ENCODE measurements around the gene ACIN1. TPM values are rescaled to one million over a fixed set of nuclear protein-coding genes. Genes with fewer than 3 reads are reported as not detected.
A peak's percentile ranks its signal among the peaks of the same experiment; 100 is the strongest.

Gene ACIN1
- total and polyA plus RNA-seq, 9 of the 15 experiments (the other 6 are each of a cell fraction or from before 2014, with no cell fraction given), result 5.0 to 196 (median 129) TPM

DNA sequence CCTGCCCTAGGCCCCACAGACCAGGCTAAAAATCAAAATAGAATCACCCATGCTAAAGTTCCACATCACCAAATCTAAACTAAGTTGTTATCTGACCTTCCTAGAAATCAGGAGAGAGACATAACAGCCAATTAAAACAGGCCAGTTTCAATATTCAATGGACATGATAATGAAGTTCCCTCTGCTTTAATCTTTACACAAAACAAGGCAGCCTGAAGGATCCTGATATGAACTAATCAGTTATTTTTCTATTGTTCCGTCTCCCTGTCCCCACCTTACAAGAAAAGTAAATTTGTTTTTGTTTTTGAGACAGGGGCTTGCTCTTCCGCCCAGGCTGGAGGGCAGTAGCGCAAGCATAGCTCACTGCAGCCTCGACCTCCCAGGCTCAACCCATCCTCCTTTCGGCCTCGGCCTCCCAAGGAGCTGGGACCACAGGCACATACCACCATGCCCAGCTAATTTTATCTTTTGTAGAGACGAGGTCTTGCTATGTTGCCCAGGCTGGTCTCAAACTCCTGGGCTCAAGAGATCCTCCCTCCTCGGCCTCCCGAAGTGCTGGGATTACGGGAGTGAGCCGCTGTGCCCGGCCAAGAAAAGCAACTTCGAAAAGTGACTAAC, 29.5 kb upstream of the ACIN1 start (continued):
- TF ChIP-seq, protein P1, sequence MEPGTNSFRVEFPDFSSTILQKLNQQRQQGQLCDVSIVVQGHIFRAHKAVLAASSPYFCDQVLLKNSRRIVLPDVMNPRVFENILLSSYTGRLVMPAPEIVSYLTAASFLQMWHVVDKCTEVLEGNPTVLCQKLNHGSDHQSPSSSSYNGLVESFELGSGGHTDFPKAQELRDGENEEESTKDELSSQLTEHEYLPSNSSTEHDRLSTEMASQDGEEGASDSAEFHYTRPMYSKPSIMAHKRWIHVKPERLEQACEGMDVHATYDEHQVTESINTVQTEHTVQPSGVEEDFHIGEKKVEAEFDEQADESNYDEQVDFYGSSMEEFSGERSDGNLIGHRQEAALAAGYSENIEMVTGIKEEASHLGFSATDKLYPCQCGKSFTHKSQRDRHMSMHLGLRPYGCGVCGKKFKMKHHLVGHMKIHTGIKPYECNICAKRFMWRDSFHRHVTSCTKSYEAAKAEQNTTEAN (CRISPR knock-in tag; IDR thresholded peaks at IDR 0.05), result 0 out of 2 replicates have a peak, but pooled peaks have one; percentile 27
- TF ChIP-seq, protein P2, sequence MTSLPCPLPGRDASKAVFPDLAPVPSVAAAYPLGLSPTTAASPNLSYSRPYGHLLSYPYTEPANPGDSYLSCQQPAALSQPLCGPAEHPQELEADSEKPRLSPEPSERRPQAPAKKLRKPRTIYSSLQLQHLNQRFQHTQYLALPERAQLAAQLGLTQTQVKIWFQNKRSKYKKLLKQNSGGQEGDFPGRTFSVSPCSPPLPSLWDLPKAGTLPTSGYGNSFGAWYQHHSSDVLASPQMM (CRISPR knock-in tag; IDR thresholded peaks at IDR 0.05), result no peak
- TF ChIP-seq PHB (CRISPR knock-in tag; IDR thresholded peaks at IDR 0.05) (no peak), ARID2 (IDR thresholded peaks at IDR 0.05) (no peak), DMBX1 (CRISPR knock-in tag; IDR thresholded peaks at IDR 0.05; ENCODE audit: borderline replicate concordance) (peak; percentile 20; the same call in 1 of the 2 replicates), ZNF23 (CRISPR knock-in tag; IDR thresholded peaks at IDR 0.05) (no peak), TAF9B (IDR thresholded peaks at IDR 0.05; ENCODE audit: partially characterized antibody) (no peak), ZNF695 (CRISPR knock-in tag; IDR thresholded peaks at IDR 0.05) (no peak), ZNF354B (CRISPR knock-in tag; IDR thresholded peaks at IDR 0.05) (no peak), ARNT (IDR thresholded peaks at IDR 0.05) (no peak), ZNF764 (CRISPR knock-in tag; IDR thresholded peaks at IDR 0.05; ENCODE audit: low read depth) (no peak), ZNF121 (CRISPR knock-in tag; conservative IDR thresholded peaks at IDR 0.05) (peak; percentile 35), NUFIP1 (IDR thresholded peaks at IDR 0.05; ENCODE audit: partially characterized antibody) (no peak), ESRRA (IDR thresholded peaks at IDR 0.05; ENCODE audit: borderline replicate concordance, low read depth) (no peak), RCOR1 (IDR thresholded peaks at IDR 0.05; ENCODE audit: borderline replicate concordance in 1 of 2, low read depth in 2 of 2, low read length in 2 of 2) (peak in 1 of 2 experiments; percentile 29; a peak in 2 of 4 replicates), IFI16 (CRISPR knock-in tag; IDR thresholded peaks at IDR 0.05) (no peak), ZNF280A (IDR thresholded peaks at IDR 0.05; ENCODE audit: low read depth, partially characterized antibody) (no peak), ZNF133 (CRISPR knock-in tag; IDR thresholded peaks at IDR 0.05) (no peak), RBM39 (optimal IDR thresholded peaks at IDR 0.05; ENCODE audit: low read depth, low read length) (no peak), ZBTB8A (IDR thresholded peaks at IDR 0.05; ENCODE audit: partially characterized antibody) (no peak), HNRNPK (IDR thresholded peaks at IDR 0.05; ENCODE audit: low read depth, low read length, poor library complexity, severe bottlenecking) (no peak), FOS (IDR thresholded peaks at IDR 0.05; ENCODE audit: extremely low read depth, insufficient read length) (no peak), POLR2AphosphoS2 (IDR thresholded peaks at IDR 0.05; ENCODE audit: low read length) (no peak), NR2C1 (IDR thresholded peaks at IDR 0.05) (no peak), NR2C1 (tag; IDR thresholded peaks at IDR 0.05) (no peak), C11orf30 (IDR thresholded peaks at IDR 0.05; ENCODE audit: low read depth) (no peak), IRF2 (CRISPR knock-in tag; IDR thresholded peaks at IDR 0.05) (no peak)
- TF ChIP-seq, protein P3, sequence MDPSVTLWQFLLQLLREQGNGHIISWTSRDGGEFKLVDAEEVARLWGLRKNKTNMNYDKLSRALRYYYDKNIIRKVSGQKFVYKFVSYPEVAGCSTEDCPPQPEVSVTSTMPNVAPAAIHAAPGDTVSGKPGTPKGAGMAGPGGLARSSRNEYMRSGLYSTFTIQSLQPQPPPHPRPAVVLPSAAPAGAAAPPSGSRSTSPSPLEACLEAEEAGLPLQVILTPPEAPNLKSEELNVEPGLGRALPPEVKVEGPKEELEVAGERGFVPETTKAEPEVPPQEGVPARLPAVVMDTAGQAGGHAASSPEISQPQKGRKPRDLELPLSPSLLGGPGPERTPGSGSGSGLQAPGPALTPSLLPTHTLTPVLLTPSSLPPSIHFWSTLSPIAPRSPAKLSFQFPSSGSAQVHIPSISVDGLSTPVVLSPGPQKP (CRISPR knock-in tag; IDR thresholded peaks at IDR 0.05), result no peak

Measured in K562 (cell line).